NB4 (cell line): ENCODE data around the gene PLS3.

Source experiments
- CTCF ChIP-seq: IDR thresholded peaks from one replicate; pipeline ENCODE4 v1.5.1; 2012; ENCODE audit warnings: low read depth, low read length
- POLR2A ChIP-seq: IDR thresholded peaks from 2 replicates; pipeline ENCODE4 v1.6.1; 2011; ENCODE audit warnings: mild to moderate bottlenecking; ENCODE audit not compliant: insufficient read length; ENCODE audit errors: extremely low read depth

DNA sequence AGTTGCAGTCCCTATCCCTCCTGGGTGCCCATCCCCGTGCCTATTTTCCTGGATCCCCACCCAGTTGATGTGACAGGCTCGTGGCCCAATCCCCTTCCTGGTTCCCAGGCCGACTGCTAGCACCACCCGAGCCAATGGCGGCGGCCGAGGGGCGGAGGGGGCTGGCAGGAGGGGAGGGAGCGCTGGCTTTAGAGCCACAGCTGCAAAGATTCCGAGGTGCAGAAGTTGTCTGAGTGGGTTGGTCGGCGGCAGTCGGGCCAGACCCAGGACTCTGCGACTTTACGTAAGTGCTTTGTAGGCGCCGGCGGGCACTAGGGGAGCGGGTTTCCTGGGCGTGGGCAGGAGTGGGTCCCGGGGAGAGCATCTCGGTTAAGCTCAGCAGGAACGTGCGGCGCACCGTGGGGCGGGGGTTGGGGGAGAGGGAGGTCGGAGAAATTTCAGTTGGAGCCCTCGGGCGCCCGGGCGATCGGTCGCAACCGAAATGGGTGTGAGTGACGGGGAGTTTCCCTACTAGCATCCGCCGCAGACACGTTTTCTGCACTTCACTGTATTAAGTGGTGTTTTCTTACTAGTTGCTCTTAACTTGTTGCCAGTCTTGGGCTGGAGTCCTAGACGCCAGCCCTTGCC, at the start of gene PLS3:
- no peak for TF ChIP-seq POLR2A
- no peak for TF ChIP-seq CTCF
